Breast epithelium (tissue), 3 donors: ENCODE data around the gene SCTR.

Experiments
- CTCF ChIP-seq, 3 donors: fragments of 450-650 bp; IDR thresholded peaks; one replicate each; pipeline ENCODE4 v1.5.1; 2016 to 2017; ENCODE audit warnings: antibody characterized with exemption in 3 of 3, mild to moderate bottlenecking in 3 of 3, moderate library complexity in 3 of 3
- POLR2A ChIP-seq: fragments of 450-650 bp; IDR thresholded peaks from one replicate; pipeline ENCODE4 v1.6.1; 2016; ENCODE audit warnings: antibody characterized with exemption, mild to moderate bottlenecking, moderate library complexity
- POLR2AphosphoS5 ChIP-seq, 3 donors: sonication (generic); formaldehyde crosslinking; IDR thresholded peaks; one replicate each; pipeline ENCODE4 v1.6.1; 2017; ENCODE audit warnings: antibody characterized with exemption in 3 of 3

DNA sequence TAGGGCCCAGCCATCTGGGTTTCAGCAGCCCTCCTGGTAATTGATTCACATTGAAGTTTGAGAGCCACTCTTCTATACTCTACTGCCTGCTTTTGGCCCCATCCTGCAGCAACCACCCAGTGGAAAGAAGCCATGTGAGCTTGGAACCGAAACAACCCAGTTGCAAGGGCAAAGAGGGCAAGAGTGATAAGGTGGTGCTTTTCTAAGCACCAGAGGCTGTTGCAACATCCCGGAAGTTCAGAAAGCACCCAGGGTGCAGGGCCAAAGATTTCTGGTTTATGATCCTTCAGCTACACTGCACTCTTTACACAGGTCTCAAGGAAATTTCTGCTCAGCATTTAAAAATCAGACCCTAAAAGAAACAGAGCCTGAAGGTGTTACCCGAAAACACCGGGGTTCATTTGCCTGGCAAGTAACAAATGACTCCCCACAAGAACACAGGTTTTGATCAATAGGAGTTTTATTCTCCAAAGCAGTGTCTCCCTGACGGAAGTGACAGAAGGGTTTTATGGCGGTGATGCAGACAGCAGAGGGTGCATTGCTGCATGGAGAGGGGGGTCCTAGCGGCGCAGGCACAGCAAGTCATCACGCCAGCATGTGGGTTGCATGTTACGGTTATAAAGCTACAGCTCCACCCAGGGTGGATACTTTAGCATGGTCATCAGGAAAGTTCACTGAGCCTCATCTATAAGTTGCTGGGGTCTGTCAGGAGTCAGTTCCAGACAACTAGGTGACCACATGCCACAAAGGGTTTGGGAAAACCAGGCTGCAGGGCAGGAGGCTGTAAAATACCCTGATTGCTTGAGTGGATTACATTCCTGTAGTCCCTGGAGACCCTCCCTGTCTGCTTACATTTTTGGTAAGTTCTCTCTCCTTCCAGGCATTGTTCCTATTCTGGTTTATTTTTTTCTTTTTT lies 121.4 kb downstream of the SCTR start:
- TF ChIP-seq CTCF (IDR thresholded peaks at IDR 0.05), result no peak
- no peak for TF ChIP-seq POLR2A
- no peak for TF ChIP-seq POLR2AphosphoS5 (IDR thresholded peaks at IDR 0.05)
